ENCODE data around the gene PARD3.
"Not testable (repeated sequence)": the region's sequence is repeated elsewhere in the genome, so short reads cannot be mapped to it uniquely, and the experiment has no call there.

Gene PARD3

GRCh38 chr10:34280599-34281374 is 534.3 kb downstream of the PARD3 start:
- DNase-seq: no peak

- DNase-seq: no peak
Measured at GRCh38 chr10:34275626-34276130, 539.4 kb downstream of the PARD3 start.

- DNase-seq: no peak
Measured at GRCh38 chr10:34274906-34275305, 540.2 kb downstream of the PARD3 start.

GRCh38 chr10:34273340-34273739 is 541.8 kb downstream of the PARD3 start:
- DNase-seq: no peak

- no peak for DNase-seq
Measured at GRCh38 chr10:34272316-34272715, 542.8 kb downstream of the PARD3 start.

GRCh38 chr10:34268410-34268809 is 546.7 kb downstream of the PARD3 start:
- DNase-seq: not testable (repeated sequence)

GRCh38 chr10:34262985-34263384 is 552.1 kb downstream of the PARD3 start:
- DNase-seq: no peak

- DNase-seq: no peak
Measured at GRCh38 chr10:34260904-34261303, 554.2 kb downstream of the PARD3 start.

- DNase-seq: no peak
Measured at GRCh38 chr10:34256216-34256615, 558.9 kb downstream of the PARD3 start.

- no peak for DNase-seq
Measured at GRCh38 chr10:34255035-34255434, 560.1 kb downstream of the PARD3 start.

GRCh38 chr10:34254596-34254995 is 560.5 kb downstream of the PARD3 start:
- no peak for DNase-seq

- DNase-seq: no peak
Measured at GRCh38 chr10:34252111-34252510, 563.0 kb downstream of the PARD3 start.

GRCh38 chr10:34251177-34251576 is 563.9 kb downstream of the PARD3 start:
- no peak for DNase-seq

GRCh38 chr10:34250722-34251121 is 564.4 kb downstream of the PARD3 start:
- no peak for DNase-seq

GRCh38 chr10:34249634-34250033 is 565.5 kb downstream of the PARD3 start:
- DNase-seq: no peak

GRCh38 chr10:34247560-34247959 is 567.5 kb downstream of the PARD3 start:
- DNase-seq: no peak

GRCh38 chr10:34244756-34245484 is 570.2 kb downstream of the PARD3 start:
- DNase-seq: no peak

GRCh38 chr10:34241226-34242000 is 573.7 kb downstream of the PARD3 start:
- no peak for DNase-seq

- no peak for DNase-seq
Measured at GRCh38 chr10:34240039-34240438, 575.1 kb downstream of the PARD3 start.

GRCh38 chr10:34237898-34238455 is 577.1 kb downstream of the PARD3 start:
- DNase-seq: no peak

- DNase-seq: no peak
Measured at GRCh38 chr10:34236931-34237330, 578.2 kb downstream of the PARD3 start.

GRCh38 chr10:34235164-34235832 is 579.8 kb downstream of the PARD3 start:
- no peak for DNase-seq

Data from stimulated activated CD4-positive, alpha-beta T cell treated with anti-CD3 and anti-CD28 coated beads, Interleukin-12 subunit alpha, Interleukin-12 subunit beta, amount 100 ng/mL, for 4 hours (primary cell).